HCT116 (cell line): ENCODE results near the gene GPRC5C. TPM values are rescaled to one million over a fixed set of nuclear protein-coding genes. Genes with fewer than 3 reads are reported as not detected.

Experiments used
- ATAC-seq: fragments of 200-7000 bp; cut with Tn5 transposase; 2 replicates; pipeline ENCODE4 v1.9.1; 2020; ENCODE audit warnings: mild to moderate bottlenecking, moderate library complexity
- BruUV-seq: library from RNA; stranded (reverse); fragments of 400-500 nt; replicated peaks from 2 replicates; lab custom pipeline; 2021; lab: Mats Ljungman, UMichigan
- CTCF ChIA-PET: fragments of 300-600 bp; sonication (Branson Sonifier 250); formaldehyde crosslinking; loops from one replicate; lab custom pipeline; 2021; ENCODE audit warnings: antibody characterized with exemption; lab: Charles Lee
- POLR2A ChIA-PET: fragments of 300-600, 350-600 bp; sonication (Branson Sonifier 250); formaldehyde crosslinking; loops from one replicate; lab custom pipeline; 2021; ENCODE audit warnings: antibody characterized with exemption; lab: Charles Lee
- RAD21 ChIA-PET, 2 experiments: fragments of 300-600 bp; sonication (Branson Sonifier 250); formaldehyde crosslinking; loops; one replicate each; lab custom pipeline; 2023; ENCODE audit warnings: low total read pairs in 2 of 2; ENCODE audit not compliant: uncharacterized antibody in 2 of 2, unreplicated experiment in 2 of 2, low non-redundant PET in 1 of 2; lab: Charles Lee
- DNase-seq: peaks from one replicate; pipeline ENCODE4 v3.0.0-alpha.2; 2010; ENCODE audit warnings: low read depth, low spot score
- H2AFZ ChIP-seq: fragments of 200-600 bp; shearing (Covaris generic), sonication (generic); 2 replicates; pipeline ENCODE4 v1.6.1; 2017; ENCODE audit warnings: low read depth, mixed run types, mixed read lengths, antibody characterized with exemption, low read length; ENCODE audit not compliant: poor library complexity, severe bottlenecking
- H3K27ac ChIP-seq: 2 replicates; pipeline ENCODE4 v1.5.1; 2012; ENCODE audit warnings: low read depth, low read length
- H3K27me3 ChIP-seq: fragments of 200-600 bp; sonication (generic); 2 replicates; pipeline ENCODE4 v1.6.1; 2016; ENCODE audit warnings: mixed run types, low read length, mixed read lengths; ENCODE audit not compliant: insufficient read depth
- H3K36me3 ChIP-seq, 2 experiments: fragments of 200-500 bp in 1 of 2; fragments of 200-600 bp in 1 of 2; sonication (Bioruptor generic) in 1 of 2; sonication (generic) in 1 of 2; 2 replicates each; pipeline versions ENCODE4 v1.5.1 to v1.6.1; 2014 to 2016; ENCODE audit warnings: low read length in 2 of 2, inconsistent platforms in 1 of 2, mixed read lengths in 1 of 2, mixed run types in 1 of 2; ENCODE audit not compliant: insufficient read depth in 2 of 2, control insufficient read depth in 1 of 2
- H3K4me1 ChIP-seq, 2 experiments: fragments of 200-600 bp in 1 of 2; sonication (generic) in 1 of 2; 2 replicates each; pipeline versions ENCODE4 v1.5.1 to v1.6.1; 2012 to 2017; ENCODE audit warnings: low read length in 2 of 2, inconsistent platforms in 1 of 2, mild to moderate bottlenecking in 1 of 2, mixed read lengths in 1 of 2, mixed run types in 1 of 2, moderate library complexity in 1 of 2; ENCODE audit not compliant: insufficient read depth in 2 of 2, control insufficient read depth in 1 of 2
- H3K4me2 ChIP-seq: fragments of 200-600 bp; sonication (generic); 2 replicates; pipeline ENCODE4 v1.6.1; 2017; ENCODE audit warnings: mixed run types, low read length, mixed read lengths
- H3K4me3 ChIP-seq, 2 experiments: fragments of 200-600 bp in 1 of 2; sonication (generic) in 1 of 2; replicated peaks in 1 of 2; 2 replicates each; pipeline ENCODE4 v1.5.1; 2011 to 2016; ENCODE audit warnings: low read length in 2 of 2, control low read depth in 1 of 2, low read depth in 1 of 2, mild to moderate bottlenecking in 1 of 2, mixed read lengths in 1 of 2, mixed run types in 1 of 2
- H3K79me2 ChIP-seq: fragments of 200-600 bp; sonication (generic); 2 replicates; pipeline ENCODE4 v1.6.1; 2017; ENCODE audit warnings: mild to moderate bottlenecking, mixed run types, low read length, moderate library complexity, mixed read lengths; ENCODE audit not compliant: insufficient read depth
- H3K9ac ChIP-seq: fragments of 200-600 bp; sonication (generic); 2 replicates; pipeline ENCODE4 v1.6.1; 2016; ENCODE audit warnings: low read length, mixed read lengths
- H3K9me2 ChIP-seq: fragments of 200-600 bp; sonication (generic), shearing (Covaris generic); 2 replicates; pipeline ENCODE4 v1.6.1; 2017; ENCODE audit warnings: mixed run types, mild to moderate bottlenecking, moderate library complexity; ENCODE audit not compliant: insufficient read depth
- H3K9me3 ChIP-seq, 2 experiments: fragments of 200-500 bp in 1 of 2; fragments of 200-600 bp in 1 of 2; sonication (Bioruptor generic) in 1 of 2; sonication (generic) in 1 of 2; 2 replicates each; pipeline ENCODE4 v1.6.1; 2014 to 2017; ENCODE audit warnings: low read length in 2 of 2, mixed read lengths in 2 of 2, inconsistent platforms in 1 of 2, low read depth in 1 of 2, mild to moderate bottlenecking in 1 of 2, mixed run types in 1 of 2, moderate library complexity in 1 of 2; ENCODE audit not compliant: control insufficient read depth in 1 of 2, insufficient read depth in 1 of 2
- H4K20me1 ChIP-seq: fragments of 200-600 bp; sonication (generic), shearing (Covaris generic); 2 replicates; pipeline ENCODE4 v1.6.1; 2017; ENCODE audit warnings: mixed run types, mild to moderate bottlenecking, moderate library complexity; ENCODE audit not compliant: insufficient read depth
- EGR1 ChIP-seq: IDR thresholded peaks from 2 replicates; pipeline ENCODE4 v1.6.1; 2012; ENCODE audit warnings: low read depth
- EZH2 ChIP-seq: fragments of 200-600 bp; sonication (generic); IDR thresholded peaks from 2 replicates; pipeline ENCODE4 v1.6.1; 2017; ENCODE audit warnings: antibody characterized with exemption, mixed run types
- MAX ChIP-seq: IDR thresholded peaks from 2 replicates; pipeline ENCODE4 v1.6.1; 2012
- POLR2AphosphoS5 ChIP-seq: IDR thresholded peaks from 2 replicates; pipeline ENCODE4 v1.6.1; 2011; ENCODE audit warnings: mild to moderate bottlenecking, low read depth, low read length, moderate library complexity
- ZBTB33 ChIP-seq: IDR thresholded peaks from 2 replicates; pipeline ENCODE4 v1.6.1; 2011; ENCODE audit warnings: mild to moderate bottlenecking, low read length, moderate library complexity; ENCODE audit not compliant: insufficient replicate concordance; ENCODE audit errors: extremely low read depth
- ZFX ChIP-seq: fragments of 450-650 bp; IDR thresholded peaks from 2 replicates; pipeline ENCODE4 v1.6.1; 2017
- intact Hi-C: fragments of 100-400 bp; cut with micrococcal nuclease; formaldehyde crosslinking; loops from 2 replicates; pipeline ENCODE4 v1.10.0; 2022
- total RNA-seq: library from RNA; stranded (reverse); gene quantifications from one replicate; pipeline ENCODE4 v1.2.1, GENCODE V29; 2021; ENCODE audit not compliant: unreplicated experiment

Gene GPRC5C
- total RNA-seq, 1 experiment from 2014 or later, result 54.4 TPM

DNA sequence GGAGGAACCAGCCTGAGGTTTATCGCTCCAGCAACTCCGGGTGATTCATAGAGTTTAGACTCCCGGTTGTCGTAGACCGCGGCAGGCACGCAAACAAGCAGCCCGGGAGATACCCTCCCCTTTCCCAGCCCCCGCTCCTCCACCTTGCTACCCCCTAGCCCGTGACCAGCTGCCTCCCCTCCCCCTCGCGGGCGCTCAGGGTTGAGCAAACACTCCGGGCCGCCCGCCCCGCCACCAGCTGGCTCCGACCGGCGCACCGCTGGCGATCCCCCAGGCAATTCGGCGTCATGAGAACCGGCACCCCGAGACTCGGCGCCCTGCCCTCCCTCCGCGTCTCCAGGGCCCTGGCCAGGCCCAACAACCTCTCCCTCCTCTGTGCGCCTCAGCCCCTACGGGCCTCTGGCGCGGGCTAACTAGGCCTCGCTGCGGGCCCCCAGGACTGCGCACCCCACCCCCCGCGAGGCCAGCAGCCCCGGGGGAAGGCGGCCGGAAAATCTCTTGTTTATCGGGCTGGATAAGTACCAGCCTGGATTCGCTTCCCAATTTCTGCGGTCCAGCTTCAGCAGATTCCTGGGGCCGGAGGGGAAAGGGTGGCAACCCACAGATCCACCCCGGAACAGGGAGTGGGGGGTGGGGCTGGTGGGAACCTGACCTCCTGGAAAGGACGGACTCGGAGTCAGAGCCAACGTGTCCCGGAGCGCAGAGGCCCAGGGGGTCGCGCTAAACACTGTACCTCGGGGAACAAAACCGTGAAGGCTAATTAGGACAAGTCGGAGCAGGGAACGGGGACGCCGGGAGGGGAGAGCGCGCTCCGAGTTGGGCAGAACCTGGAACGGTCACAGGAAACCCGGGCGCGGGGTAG, 951 bp upstream of the GPRC5C start:
- Histone ChIP-seq H3K9ac (peak overlapping the region; percentile 66), H3K27ac (peak overlapping the region; percentile 89), H3K4me3 (peak overlapping the region; percentile 64 to 70), H2AFZ (peak overlapping the region; percentile 25), H3K4me2 (peak overlapping the region; percentile 86), H3K9me3 (no peaks in the 10 kb centered on the region), H3K36me3 (no peaks in the 10 kb centered on the region), H3K79me2 (peaks cover 3% of the 10 kb centered on the region; the same call in 1 of the 2 replicates), H3K4me1 (peaks cover 40 to 65% of the 10 kb centered on the region in 2 experiments), H3K27me3 (no peaks in the 10 kb centered on the region), H4K20me1 (no peaks in the 10 kb centered on the region), H3K9me2 (no peaks in the 10 kb centered on the region)
- ChIA-PET RAD21 (interaction anchor here (0.6 to 1.2 kb wide), 2 partner anchors 14 to 418 kb away, joined by 3 to 6 read pairs; no protein-coding TSS in a partner anchor), CTCF (interaction anchor here (0.8 to 1.2 kb wide), 4 partner anchors 10 to 63 kb away, joined by 3 to 4 read pairs (median 4); partner anchors contain the start of gene GPR142), POLR2A (interaction anchor here (0.6 to 2.1 kb wide), 5 partner anchors 13 to 1793 kb away, joined by 3 to 10 read pairs (median 5); no protein-coding TSS in a partner anchor)
- peak; percentile 40 for DNase-seq
- intact Hi-C loops, result loop anchor here (2.0 kb wide), 1 partner anchor 14 kb away; no protein-coding TSS in a partner anchor
- BruUV-seq, result no TSS peak
- peak; percentile 53 for ATAC-seq
- TF ChIP-seq EZH2, result no peak
- peak; percentile 58 for TF ChIP-seq POLR2AphosphoS5
- no peak for TF ChIP-seq EGR1
- TF ChIP-seq MAX, result peak; percentile 15; the same call in 1 of the 2 replicates
- TF ChIP-seq ZFX, result peak; percentile 91
- TF ChIP-seq ZBTB33, result no peak
